K562 (cell line): Measurements from ENCODE around the gene ZFAND3. TPM values are rescaled to one million over a fixed set of nuclear protein-coding genes. Genes with fewer than 3 reads are reported as not detected.

Experiments used
- BCOR ChIP-seq: fragments of 450-650 bp; IDR thresholded peaks from 2 replicates; pipeline ENCODE4 v1.6.1; 2016
- CBFA2T2 ChIP-seq: fragments of 450-650 bp; conservative IDR thresholded peaks from 2 replicates; pipeline ENCODE4 v1.6.1; 2017; ENCODE audit warnings: mild to moderate bottlenecking
- ETS2 ChIP-seq: IDR thresholded peaks from 2 replicates; pipeline ENCODE4 v1.6.1; 2016; ENCODE audit warnings: borderline replicate concordance, missing genetic modification characterization, mild to moderate bottlenecking, moderate library complexity, missing compliant biosample characterization; ENCODE audit not compliant: poor library complexity, severe bottlenecking
- NFIC ChIP-seq: fragments of 450-650 bp; IDR thresholded peaks from 2 replicates; pipeline ENCODE4 v1.6.1; 2017; ENCODE audit warnings: mild to moderate bottlenecking, inconsistent platforms
- POLR2A ChIP-seq: fragments of 450-650 bp; conservative IDR thresholded peaks from 2 replicates; pipeline ENCODE4 v1.6.1; 2016
- RAD51 ChIP-seq: fragments of 450-650 bp; IDR thresholded peaks from 2 replicates; pipeline ENCODE4 v1.7.1; 2016; ENCODE audit warnings: low read depth, mild to moderate bottlenecking, borderline replicate concordance
- RBBP5 ChIP-seq: fragments of 200-600 bp; sonication (generic); IDR thresholded peaks from 2 replicates; pipeline ENCODE4 v1.6.1; 2012; ENCODE audit warnings: borderline replicate concordance, mild to moderate bottlenecking, low read length, control low read depth, inconsistent platforms; ENCODE audit not compliant: insufficient read depth, poor library complexity, severe bottlenecking
- SRF ChIP-seq, 2 experiments: fragments of 250-450, 450-650 bp in 1 of 2; sonication (Bioruptor Pico) in 1 of 2; sonication (generic) in 1 of 2; formaldehyde crosslinking; IDR thresholded peaks; 2 replicates each; pipeline versions ENCODE4 v1.5.0 to v1.5.1; 2020 to 2022; ENCODE audit warnings: mild to moderate bottlenecking in 1 of 2, missing genetic modification reagents in 1 of 2
- TCF7L2 ChIP-seq: fragments of 150-350 bp; IDR thresholded peaks from 2 replicates; pipeline ENCODE4 v1.6.1; 2016; ENCODE audit warnings: low read depth, mild to moderate bottlenecking, low read length, moderate library complexity
- TEAD4 ChIP-seq, 2 experiments: sonication (generic) in 1 of 2; formaldehyde crosslinking in 1 of 2; IDR thresholded peaks; 2 replicates each; pipeline versions ENCODE4 v1.6.1 to v1.8.0; 2012 to 2022; ENCODE audit warnings: borderline replicate concordance in 1 of 2, inconsistent platforms in 1 of 2, low read length in 1 of 2, mild to moderate bottlenecking in 1 of 2, missing genetic modification reagents in 1 of 2
- U2AF2 ChIP-seq: fragments of 200-400 bp; formaldehyde crosslinking; optimal IDR thresholded peaks from 2 replicates; pipeline ENCODE3; 2017; ENCODE audit warnings: low read depth, mild to moderate bottlenecking, low read length
- ZBTB7A ChIP-seq: IDR thresholded peaks from 2 replicates; pipeline ENCODE4 v1.6.1; 2011; ENCODE audit warnings: low read depth, mild to moderate bottlenecking, low read length, moderate library complexity, borderline replicate concordance; ENCODE audit not compliant: control insufficient read depth
- ZKSCAN3 ChIP-seq: fragments of 250-450 bp; sonication (Bioruptor Pico); IDR thresholded peaks from 2 replicates; pipeline ENCODE4 v1.4.0; 2020
- ZNF12 ChIP-seq: sonication (generic); formaldehyde crosslinking; IDR thresholded peaks from 2 replicates; pipeline ENCODE4 v1.4.0; 2020; ENCODE audit warnings: mild to moderate bottlenecking, missing genetic modification reagents
- ZNF589 ChIP-seq: fragments of 200-800 bp; sonication (Bioruptor generic); IDR thresholded peaks from 2 replicates; pipeline ENCODE4 v1.6.1; 2016; ENCODE audit warnings: low read depth, missing genetic modification characterization, missing compliant biosample characterization
- ZZZ3 ChIP-seq: fragments of 450-650 bp; IDR thresholded peaks from 2 replicates; pipeline ENCODE4 v1.6.1; 2016; ENCODE audit warnings: antibody characterized with exemption, mild to moderate bottlenecking, moderate library complexity
- polyA plus RNA-seq, 8 experiments: library from polyadenylated mRNA; depleted of rRNA in 4 of 8; stranded (reverse) in 5 of 8; unstranded in 3 of 8; fragments of >200 nt; fragmentation: Nextera tagmentation in 2 of 8; fragmentation: Illumina TruSeq in 1 of 8; extraction: Ambion mirVana in 2 of 8; extraction: Trizol in 1 of 8; gene quantifications; 2 replicates each; pipeline versions ENCODE4 v1.2.1 to v1.2.3, GENCODE V29; 2011 to 2014; ENCODE audit warnings: inconsistent platforms in 1 of 8, missing spikeins in 1 of 8
- total RNA-seq, 7 experiments: library from RNA; depleted of rRNA in 6 of 7; stranded (reverse); fragments of >200 nt in 6 of 7; fragmentation: Illumina TruSeq in 2 of 7; extraction: Trizol in 2 of 7; gene quantifications; 2 replicates each; pipeline versions ENCODE4 v1.2.1 to v1.2.3, GENCODE V29; 2011 to 2021; ENCODE audit warnings: low replicate concordance in 1 of 7
- TF ChIP-seq, protein P1 (sequence below): fragments of 450-650 bp; IDR thresholded peaks from 2 replicates; pipeline ENCODE4 v1.6.1; 2018; ENCODE audit warnings: mild to moderate bottlenecking, low read depth; ENCODE audit not compliant: partially characterized antibody
- TF ChIP-seq, protein P2 (sequence below): IDR thresholded peaks from 2 replicates; pipeline ENCODE4 v1.6.1; 2011; ENCODE audit not compliant: insufficient read length; ENCODE audit errors: extremely low read depth
- TF ChIP-seq, protein P3 (sequence below): fragments of 450-650 bp; conservative IDR thresholded peaks from 2 replicates; pipeline ENCODE4 v1.6.1; 2016; ENCODE audit warnings: missing genetic modification characterization, low read depth, mild to moderate bottlenecking, missing compliant biosample characterization, moderate library complexity
- TF ChIP-seq, protein P4 (sequence below): conservative IDR thresholded peaks from 2 replicates; pipeline ENCODE4 v1.6.1; 2011; ENCODE audit warnings: low read depth, mild to moderate bottlenecking, low read length; ENCODE audit not compliant: control insufficient read depth
- TF ChIP-seq, protein P5 (sequence below): fragments of 200-400 bp; formaldehyde crosslinking; IDR thresholded peaks from 2 replicates; pipeline ENCODE4 v1.6.1; 2017; ENCODE audit warnings: mild to moderate bottlenecking, low read depth, low read length, moderate library complexity

Gene ZFAND3
- total and polyA plus RNA-seq, 9 of the 15 experiments (the other 6 are each of a cell fraction or from before 2014, with no cell fraction given) = 0.81 to 26.6 (median 11.8) TPM

DNA sequence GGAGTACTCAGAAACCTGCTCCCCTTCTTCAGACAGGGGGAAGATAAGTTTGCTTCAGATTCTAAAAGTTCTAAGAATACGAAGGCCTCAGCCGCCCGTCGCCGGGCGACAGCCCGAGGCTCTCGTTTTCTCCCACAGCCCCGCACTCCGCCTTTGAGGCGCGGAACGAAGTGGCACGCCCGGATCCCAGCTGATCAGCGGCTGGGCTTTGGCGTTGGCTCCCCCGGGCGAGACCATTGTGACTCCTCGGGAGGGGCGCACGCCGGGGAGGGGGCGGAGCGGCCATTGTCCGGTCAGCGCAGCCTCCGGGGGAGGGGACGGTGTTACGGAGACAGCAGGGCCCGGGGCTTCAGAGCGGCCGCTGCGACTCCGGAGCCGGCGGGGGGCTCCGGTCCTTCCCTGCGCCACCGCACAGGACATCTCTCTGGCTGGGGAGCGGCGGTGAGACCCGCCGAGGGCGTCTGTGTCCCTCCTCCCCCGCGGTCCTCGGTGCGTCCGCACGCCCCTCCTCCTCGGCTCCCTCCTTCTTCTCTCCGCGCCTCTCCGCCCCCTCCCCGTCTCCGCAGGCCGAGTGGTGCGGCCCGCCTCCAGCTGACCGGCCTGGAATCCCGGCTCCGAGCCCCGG is at the start of gene ZFAND3 (continued):
- TF ChIP-seq, protein P1, sequence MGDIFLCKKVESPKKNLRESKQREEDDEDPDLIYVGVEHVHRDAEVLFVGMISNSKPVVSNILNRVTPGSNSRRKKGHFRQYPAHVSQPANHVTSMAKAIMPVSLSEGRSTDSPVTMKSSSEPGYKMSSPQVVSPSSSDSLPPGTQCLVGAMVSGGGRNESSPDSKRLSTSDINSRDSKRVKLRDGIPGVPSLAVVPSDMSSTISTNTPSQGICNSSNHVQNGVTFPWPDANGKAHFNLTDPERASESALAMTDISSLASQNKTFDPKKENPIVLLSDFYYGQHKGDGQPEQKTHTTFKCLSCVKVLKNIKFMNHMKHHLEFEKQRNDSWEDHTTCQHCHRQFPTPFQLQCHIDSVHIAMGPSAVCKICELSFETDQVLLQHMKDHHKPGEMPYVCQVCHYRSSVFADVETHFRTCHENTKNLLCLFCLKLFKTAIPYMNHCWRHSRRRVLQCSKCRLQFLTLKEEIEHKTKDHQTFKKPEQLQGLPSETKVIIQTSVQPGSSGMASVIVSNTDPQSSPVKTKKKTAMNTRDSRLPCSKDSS = no peak
- TF ChIP-seq, protein P2, sequence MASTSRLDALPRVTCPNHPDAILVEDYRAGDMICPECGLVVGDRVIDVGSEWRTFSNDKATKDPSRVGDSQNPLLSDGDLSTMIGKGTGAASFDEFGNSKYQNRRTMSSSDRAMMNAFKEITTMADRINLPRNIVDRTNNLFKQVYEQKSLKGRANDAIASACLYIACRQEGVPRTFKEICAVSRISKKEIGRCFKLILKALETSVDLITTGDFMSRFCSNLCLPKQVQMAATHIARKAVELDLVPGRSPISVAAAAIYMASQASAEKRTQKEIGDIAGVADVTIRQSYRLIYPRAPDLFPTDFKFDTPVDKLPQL = no peak
- no peak for TF ChIP-seq CBFA2T2
- TF ChIP-seq SRF (CRISPR knock-in tag; IDR thresholded peaks at IDR 0.05) = no peak
- peak; percentile 6; the same call in 1 of the 2 replicates for TF ChIP-seq TEAD4 (IDR thresholded peaks at IDR 0.05; ENCODE audit: low read length)
- TF ChIP-seq TEAD4 (CRISPR knock-in tag; IDR thresholded peaks at IDR 0.05; ENCODE audit: borderline replicate concordance) = no peak
- TF ChIP-seq ETS2 (tag) = no peak
- peak; percentile 96 for TF ChIP-seq TCF7L2
- TF ChIP-seq ZNF589 (CRISPR knock-in tag) = no peak
- peak; percentile 56 for TF ChIP-seq RBBP5
- no peak for TF ChIP-seq ZZZ3
- 0 out of 2 replicates have a peak, but pooled peaks have one; percentile 58 for TF ChIP-seq ZNF12
- TF ChIP-seq, protein P3, sequence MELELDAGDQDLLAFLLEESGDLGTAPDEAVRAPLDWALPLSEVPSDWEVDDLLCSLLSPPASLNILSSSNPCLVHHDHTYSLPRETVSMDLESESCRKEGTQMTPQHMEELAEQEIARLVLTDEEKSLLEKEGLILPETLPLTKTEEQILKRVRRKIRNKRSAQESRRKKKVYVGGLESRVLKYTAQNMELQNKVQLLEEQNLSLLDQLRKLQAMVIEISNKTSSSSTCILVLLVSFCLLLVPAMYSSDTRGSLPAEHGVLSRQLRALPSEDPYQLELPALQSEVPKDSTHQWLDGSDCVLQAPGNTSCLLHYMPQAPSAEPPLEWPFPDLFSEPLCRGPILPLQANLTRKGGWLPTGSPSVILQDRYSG (tag) = no peak
- no peak for TF ChIP-seq POLR2A
- peak; percentile 36 for TF ChIP-seq ZBTB7A
- TF ChIP-seq, protein P4, sequence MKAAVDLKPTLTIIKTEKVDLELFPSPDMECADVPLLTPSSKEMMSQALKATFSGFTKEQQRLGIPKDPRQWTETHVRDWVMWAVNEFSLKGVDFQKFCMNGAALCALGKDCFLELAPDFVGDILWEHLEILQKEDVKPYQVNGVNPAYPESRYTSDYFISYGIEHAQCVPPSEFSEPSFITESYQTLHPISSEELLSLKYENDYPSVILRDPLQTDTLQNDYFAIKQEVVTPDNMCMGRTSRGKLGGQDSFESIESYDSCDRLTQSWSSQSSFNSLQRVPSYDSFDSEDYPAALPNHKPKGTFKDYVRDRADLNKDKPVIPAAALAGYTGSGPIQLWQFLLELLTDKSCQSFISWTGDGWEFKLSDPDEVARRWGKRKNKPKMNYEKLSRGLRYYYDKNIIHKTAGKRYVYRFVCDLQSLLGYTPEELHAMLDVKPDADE = peak; percentile 71
- TF ChIP-seq ZKSCAN3 (CRISPR knock-in tag) = no peak
- peak; percentile 42; the same call in 1 of the 2 replicates for TF ChIP-seq RAD51
- peak; percentile 66; the same call in 1 of the 2 replicates for TF ChIP-seq BCOR
- TF ChIP-seq NFIC = 0 out of 2 replicates have a peak, but pooled peaks have one; percentile 8
- TF ChIP-seq, protein P5, sequence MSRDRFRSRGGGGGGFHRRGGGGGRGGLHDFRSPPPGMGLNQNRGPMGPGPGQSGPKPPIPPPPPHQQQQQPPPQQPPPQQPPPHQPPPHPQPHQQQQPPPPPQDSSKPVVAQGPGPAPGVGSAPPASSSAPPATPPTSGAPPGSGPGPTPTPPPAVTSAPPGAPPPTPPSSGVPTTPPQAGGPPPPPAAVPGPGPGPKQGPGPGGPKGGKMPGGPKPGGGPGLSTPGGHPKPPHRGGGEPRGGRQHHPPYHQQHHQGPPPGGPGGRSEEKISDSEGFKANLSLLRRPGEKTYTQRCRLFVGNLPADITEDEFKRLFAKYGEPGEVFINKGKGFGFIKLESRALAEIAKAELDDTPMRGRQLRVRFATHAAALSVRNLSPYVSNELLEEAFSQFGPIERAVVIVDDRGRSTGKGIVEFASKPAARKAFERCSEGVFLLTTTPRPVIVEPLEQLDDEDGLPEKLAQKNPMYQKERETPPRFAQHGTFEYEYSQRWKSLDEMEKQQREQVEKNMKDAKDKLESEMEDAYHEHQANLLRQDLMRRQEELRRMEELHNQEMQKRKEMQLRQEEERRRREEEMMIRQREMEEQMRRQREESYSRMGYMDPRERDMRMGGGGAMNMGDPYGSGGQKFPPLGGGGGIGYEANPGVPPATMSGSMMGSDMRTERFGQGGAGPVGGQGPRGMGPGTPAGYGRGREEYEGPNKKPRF = no peak
- no peak for TF ChIP-seq U2AF2
